GM12873 (cell line): Measurements from ENCODE around the gene ADGRL3.

Experiments
- TF ChIP-seq, protein P1 (sequence below): IDR thresholded peaks from 2 replicates; pipeline ENCODE4 v1.5.1; 2012; ENCODE audit warnings: low read depth, mild to moderate bottlenecking, moderate library complexity, low read length, control low read depth; ENCODE audit not compliant: insufficient read depth; ENCODE audit errors: missing control alignments

The ADGRL3 gene

GRCh38 chr4:61663310-61663709, 463.2 kb downstream of the ADGRL3 start:
- TF ChIP-seq, protein P1, sequence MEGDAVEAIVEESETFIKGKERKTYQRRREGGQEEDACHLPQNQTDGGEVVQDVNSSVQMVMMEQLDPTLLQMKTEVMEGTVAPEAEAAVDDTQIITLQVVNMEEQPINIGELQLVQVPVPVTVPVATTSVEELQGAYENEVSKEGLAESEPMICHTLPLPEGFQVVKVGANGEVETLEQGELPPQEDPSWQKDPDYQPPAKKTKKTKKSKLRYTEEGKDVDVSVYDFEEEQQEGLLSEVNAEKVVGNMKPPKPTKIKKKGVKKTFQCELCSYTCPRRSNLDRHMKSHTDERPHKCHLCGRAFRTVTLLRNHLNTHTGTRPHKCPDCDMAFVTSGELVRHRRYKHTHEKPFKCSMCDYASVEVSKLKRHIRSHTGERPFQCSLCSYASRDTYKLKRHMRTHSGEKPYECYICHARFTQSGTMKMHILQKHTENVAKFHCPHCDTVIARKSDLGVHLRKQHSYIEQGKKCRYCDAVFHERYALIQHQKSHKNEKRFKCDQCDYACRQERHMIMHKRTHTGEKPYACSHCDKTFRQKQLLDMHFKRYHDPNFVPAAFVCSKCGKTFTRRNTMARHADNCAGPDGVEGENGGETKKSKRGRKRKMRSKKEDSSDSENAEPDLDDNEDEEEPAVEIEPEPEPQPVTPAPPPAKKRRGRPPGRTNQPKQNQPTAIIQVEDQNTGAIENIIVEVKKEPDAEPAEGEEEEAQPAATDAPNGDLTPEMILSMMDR = no peak

DNA sequence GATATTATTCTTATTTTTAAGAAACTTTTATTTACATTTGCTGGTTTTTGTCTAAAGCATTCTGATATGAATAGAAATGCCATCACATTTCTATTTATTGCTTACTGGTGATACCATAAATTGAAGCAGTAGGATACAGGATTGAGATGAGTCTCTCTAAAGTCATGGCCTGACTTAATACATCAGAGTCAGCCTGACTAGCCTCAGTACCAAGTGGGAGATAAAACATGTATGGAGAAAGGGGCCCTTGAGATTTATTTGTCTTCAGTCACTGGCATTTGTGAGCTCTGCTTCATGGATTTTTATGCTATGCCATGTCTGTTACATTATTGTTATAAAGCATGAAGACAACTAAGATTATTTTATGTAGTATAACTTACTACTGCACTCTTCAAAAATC, 465.5 kb downstream of the ADGRL3 start:
- TF ChIP-seq, protein P1 = no peak

- TF ChIP-seq, protein P1 = no peak
Measured at GRCh38 chr4:61666244-61666643, 466.1 kb downstream of the ADGRL3 start.

DNA sequence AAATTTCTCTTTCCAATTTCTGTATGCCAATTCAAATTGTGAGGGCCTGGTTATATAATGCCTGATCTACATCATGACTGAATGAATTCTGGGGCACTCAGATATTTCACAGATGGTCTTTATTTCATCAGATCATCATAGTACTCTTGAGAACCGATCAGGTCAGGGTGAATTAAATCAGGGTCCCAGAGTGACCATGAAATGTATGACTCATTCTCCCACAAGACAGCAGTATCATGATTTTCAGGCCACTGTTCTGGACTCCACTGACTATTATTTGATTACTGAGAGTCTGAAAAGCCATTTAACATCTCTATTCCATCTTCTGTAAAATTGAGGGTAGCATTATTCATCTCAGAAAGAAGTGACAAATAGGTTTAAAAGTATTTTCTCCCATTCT, 471.5 kb downstream of the ADGRL3 start:
- TF ChIP-seq, protein P1 = no peak

- TF ChIP-seq, protein P1 = no peak
Measured at GRCh38 chr4:61675464-61675863, 475.3 kb downstream of the ADGRL3 start.

DNA sequence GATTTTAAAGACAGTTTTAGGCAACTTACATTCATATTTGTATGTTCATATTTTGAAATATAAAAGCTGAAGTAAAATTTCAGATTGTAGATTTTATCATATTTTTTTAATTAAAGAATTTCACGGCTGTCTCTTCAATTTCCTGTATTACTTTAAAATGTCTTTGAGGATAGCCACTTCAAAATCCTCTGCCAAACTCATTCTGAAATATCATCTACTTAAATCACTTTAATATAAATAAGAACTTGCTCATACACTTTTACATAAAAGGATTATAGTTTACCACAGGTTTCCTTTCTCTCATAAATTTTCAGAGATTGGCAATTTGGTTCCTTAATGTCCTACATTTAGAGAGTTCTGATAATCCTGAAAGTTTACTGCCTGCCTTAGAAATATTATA, 478.2 kb downstream of the ADGRL3 start:
- TF ChIP-seq, protein P1 = no peak

GRCh38 chr4:61693520-61693919, 493.4 kb downstream of the ADGRL3 start:
- TF ChIP-seq, protein P1 = no peak
